Left ventricle myocardium inferior (tissue), 1 donor: ENCODE results near the gene TASOR2. TPM values are rescaled to one million over a fixed set of nuclear protein-coding genes. Genes with fewer than 3 reads are reported as not detected.

Source experiments
- DNase-seq: peaks from one replicate; pipeline ENCODE4 v3.0.0-alpha.2; 2020
- H3K27ac ChIP-seq: fragments of 200-600 bp; replicated peaks from 2 replicates; pipeline ENCODE4 v1.8.0; 2021
- H3K27me3 ChIP-seq: fragments of 200-600 bp; 2 replicates; pipeline ENCODE4 v1.8.0; 2021; ENCODE audit warnings: low read depth
- H3K36me3 ChIP-seq: fragments of 200-600 bp; 2 replicates; pipeline ENCODE4 v1.8.0; 2021
- H3K4me1 ChIP-seq: fragments of 200-600 bp; 2 replicates; pipeline ENCODE4 v1.8.0; 2021
- H3K4me3 ChIP-seq: fragments of 200-600 bp; 2 replicates; pipeline ENCODE4 v1.8.0; 2021; ENCODE audit warnings: mild to moderate bottlenecking, moderate library complexity
- H3K9me3 ChIP-seq: fragments of 200-600 bp; replicated peaks from 2 replicates; pipeline ENCODE4 v1.8.0; 2021
- intact Hi-C: fragments of 100-400 bp; cut with micrococcal nuclease; formaldehyde crosslinking; loops from one replicate; pipeline ENCODE4 v1.11.0; 2022
- long read RNA-seq: library from polyadenylated mRNA; unstranded; transcript quantifications from one replicate; pipeline ENCODE4 v2.0.0, GENCODE V29; 2021
- total RNA-seq: library from RNA; stranded (reverse); fragmentation: NEBNext Ultra II Directional; extraction: Animal tissue kit (Norgen Biotek cat#: 25700); gene quantifications from one replicate; pipeline ENCODE4 v1.2.1, GENCODE V29; 2021
- TF ChIP-seq, protein P1 (sequence below): fragments of 200-600 bp; IDR thresholded peaks from 2 replicates; pipeline ENCODE4 v1.8.0; 2021; ENCODE audit warnings: antibody characterized with exemption, mild to moderate bottlenecking, borderline replicate concordance
- donor health status: DM: no; HTN: yes; CAD: no; lungs with severe emphysema.

The TASOR2 gene, protein sequence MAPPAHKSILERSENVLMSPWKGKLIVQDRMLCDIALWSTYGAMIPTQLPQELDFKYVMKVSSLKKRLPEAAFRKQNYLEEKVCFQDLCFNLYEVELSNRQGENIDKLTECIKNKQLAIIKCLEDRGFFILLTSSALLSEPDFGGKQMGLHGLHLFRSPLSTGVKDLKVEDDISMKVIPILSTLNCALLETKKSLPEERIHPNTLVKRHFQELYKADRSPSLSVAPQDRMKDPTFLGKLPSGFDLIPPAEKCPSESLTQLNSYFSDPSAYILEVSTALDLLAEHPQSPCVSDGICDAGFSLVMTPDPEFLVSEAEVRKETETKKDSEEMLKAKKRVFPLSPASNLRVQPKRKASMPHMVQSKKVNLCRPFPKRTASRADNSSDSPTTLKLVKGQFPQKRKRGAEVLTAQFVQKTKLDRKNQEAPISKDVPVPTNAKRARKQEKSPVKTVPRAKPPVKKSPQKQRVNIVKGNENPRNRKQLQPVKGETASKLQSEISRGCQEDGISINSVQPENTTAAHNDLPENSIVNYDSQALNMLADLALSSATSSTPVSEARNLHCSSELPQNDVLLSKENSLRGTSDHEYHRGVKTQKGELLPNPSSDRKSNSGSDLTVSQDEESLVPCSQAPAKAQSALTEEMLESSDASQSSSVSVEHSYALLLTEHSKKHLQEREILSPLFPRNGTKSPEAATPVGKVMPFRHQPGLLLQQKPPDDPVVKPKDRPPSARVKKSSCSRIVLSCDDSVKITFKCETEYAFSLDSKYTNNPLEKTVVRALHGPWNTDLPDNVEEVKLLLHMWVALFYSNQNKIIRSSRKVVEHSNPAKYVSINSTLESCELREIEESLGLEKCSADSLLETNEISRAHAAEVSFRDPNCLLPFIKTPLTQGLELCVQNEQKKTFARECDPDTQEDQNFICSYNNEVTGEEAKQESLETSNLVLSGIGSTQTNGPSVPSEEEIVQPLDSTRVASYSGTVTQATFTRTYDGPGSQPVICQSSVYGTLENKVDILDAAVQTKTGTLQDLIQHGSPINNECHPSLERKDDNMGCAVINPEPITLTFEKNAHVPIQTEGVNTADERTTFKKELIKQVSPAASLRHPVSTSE (N-terminal part only)
- 39.9 TPM for total RNA-seq
- long read RNA-seq, partial matches to known transcripts, result 11 of 13 reads
- long read RNA-seq, other reads (novel, unspliced or antisense), result 2 of 13 reads

DNA sequence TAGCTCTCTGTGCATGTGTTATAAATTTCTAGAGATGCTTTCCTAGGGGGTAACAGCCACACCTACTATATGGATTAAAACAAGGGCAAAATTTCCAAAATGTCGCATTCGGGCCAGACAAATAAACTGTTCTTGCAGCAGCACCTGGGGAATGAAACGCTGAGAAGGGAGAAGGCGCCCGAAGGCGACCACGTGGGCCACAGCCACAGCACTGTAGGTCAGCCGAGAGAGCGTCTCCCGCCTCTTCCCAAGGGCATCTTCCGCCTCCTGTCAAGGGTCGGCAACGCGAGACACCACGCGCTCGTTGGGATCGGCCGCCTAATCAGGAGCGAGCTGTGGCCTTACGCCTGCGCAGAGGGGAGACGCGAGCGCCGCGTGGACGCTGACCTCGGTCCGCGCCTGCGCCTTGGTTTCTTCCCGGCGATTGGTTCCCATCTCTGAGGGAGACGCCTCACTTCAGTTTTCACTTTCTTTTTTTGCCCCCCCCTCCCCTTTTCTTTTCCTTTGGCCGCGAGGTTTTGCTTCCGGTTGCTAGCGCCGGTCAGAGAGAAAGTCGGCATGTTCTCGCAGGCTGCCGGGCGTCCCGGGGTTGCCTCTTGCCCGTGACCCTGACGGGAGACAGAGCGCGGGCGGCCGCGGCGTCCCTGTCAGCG is at the start of gene TASOR2:
Gene TASOR2, plus strand, starts transcription at position 521 of the 653 bp plus-strand sequence. CDS start 35,805 bp downstream, outside the sequence.
- peaks cover 3% of the 10 kb centered on the region for H3K27me3 ChIP-seq
- H3K4me1 ChIP-seq, result peaks cover 44% of the 10 kb centered on the region
- peak; percentile 99 for DNase-seq
- peak within 1 kb of the TSS; percentile 86 for H3K4me3 ChIP-seq
- TF ChIP-seq, protein P1, sequence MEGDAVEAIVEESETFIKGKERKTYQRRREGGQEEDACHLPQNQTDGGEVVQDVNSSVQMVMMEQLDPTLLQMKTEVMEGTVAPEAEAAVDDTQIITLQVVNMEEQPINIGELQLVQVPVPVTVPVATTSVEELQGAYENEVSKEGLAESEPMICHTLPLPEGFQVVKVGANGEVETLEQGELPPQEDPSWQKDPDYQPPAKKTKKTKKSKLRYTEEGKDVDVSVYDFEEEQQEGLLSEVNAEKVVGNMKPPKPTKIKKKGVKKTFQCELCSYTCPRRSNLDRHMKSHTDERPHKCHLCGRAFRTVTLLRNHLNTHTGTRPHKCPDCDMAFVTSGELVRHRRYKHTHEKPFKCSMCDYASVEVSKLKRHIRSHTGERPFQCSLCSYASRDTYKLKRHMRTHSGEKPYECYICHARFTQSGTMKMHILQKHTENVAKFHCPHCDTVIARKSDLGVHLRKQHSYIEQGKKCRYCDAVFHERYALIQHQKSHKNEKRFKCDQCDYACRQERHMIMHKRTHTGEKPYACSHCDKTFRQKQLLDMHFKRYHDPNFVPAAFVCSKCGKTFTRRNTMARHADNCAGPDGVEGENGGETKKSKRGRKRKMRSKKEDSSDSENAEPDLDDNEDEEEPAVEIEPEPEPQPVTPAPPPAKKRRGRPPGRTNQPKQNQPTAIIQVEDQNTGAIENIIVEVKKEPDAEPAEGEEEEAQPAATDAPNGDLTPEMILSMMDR, result no peak
- H3K27ac ChIP-seq, result peak within 1 kb of the TSS; percentile 92
- no peaks in the 10 kb centered on the region for H3K9me3 ChIP-seq
- intact Hi-C loops, result no loop called here
- H3K36me3 ChIP-seq, result no peaks in the 10 kb centered on the region

DNA sequence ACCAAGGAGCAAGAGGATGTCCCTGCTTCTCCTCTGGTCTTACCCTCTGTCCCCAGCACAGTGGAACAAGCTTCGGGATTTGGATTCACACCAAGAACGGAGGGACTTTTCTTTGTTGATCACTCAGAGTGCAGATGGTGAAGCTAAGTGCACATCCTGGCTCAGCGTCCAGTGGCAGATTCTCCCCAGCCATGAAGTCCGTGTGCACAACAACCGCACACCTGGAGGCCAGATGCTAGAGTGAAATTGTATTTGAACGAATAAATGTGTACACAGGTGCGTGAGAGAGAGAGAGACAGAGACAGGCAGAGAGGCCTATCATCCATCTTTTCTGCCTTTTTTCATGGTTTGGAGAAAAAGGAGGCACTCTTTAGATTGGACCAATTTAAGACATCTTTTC is 49.7 kb upstream of the TASOR2 start:
- no peaks in the 10 kb centered on the region for H3K27me3 ChIP-seq
- no peak overlapping the region for H3K27ac ChIP-seq
- peaks cover 17% of the 10 kb centered on the region for H3K4me1 ChIP-seq
- no peak for DNase-seq
- no peaks in the 10 kb centered on the region for H3K9me3 ChIP-seq
- intact Hi-C loops, result no loop called here
- TF ChIP-seq, protein P1, result no peak
- H3K36me3 ChIP-seq, result peaks cover 16% of the 10 kb centered on the region
- H3K4me3 ChIP-seq, result no peak overlapping the region

DNA sequence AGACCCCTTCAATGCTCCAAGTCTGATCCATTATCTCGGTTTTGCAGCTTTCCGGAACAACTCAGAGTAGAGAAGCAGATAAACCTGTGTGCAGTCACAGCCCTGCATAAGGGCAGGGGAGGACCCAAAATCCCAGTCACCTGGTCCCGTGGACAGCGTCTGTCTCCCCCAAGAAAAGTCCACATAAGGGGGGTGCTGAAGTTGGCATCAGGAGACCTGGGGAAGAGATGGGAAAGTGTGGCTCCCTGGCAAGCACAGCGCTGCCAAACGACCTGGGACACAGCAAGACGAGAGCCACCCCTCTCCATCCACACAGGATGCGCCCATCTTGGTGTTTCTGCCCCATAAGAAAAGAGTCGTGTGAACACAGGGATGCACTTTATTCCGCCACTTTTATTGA is 46.1 kb upstream of the TASOR2 start:
- intact Hi-C loops, result no loop called here
- DNase-seq, result no peak
- no peaks in the 10 kb centered on the region for H3K9me3 ChIP-seq
- H3K4me3 ChIP-seq, result no peak overlapping the region
- TF ChIP-seq, protein P1, result no peak
- peaks cover 44% of the 10 kb centered on the region for H3K36me3 ChIP-seq
- H3K4me1 ChIP-seq, result peaks cover 16% of the 10 kb centered on the region
- no peak overlapping the region for H3K27ac ChIP-seq
- H3K27me3 ChIP-seq, result no peaks in the 10 kb centered on the region

DNA sequence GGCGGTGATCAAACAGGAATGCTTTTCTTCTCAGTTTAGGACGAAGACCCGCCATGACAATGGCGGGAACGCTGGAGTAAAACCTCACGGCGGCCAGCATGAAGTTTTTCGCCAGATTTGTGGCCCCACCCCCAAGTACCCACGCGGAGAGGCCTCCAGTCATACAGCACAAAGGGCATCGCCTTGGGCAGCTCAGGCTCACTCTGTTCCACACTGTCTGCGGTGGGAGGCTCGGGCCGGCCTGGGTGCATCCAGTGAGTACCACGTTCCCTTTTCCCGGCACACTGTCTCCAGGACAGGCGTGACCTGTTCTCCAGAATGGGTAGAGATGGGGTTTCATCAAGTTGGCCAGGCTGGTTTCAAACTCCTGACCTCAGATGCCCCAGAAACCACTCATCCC is 45.6 kb upstream of the TASOR2 start:
- Histone ChIP-seq H3K4me1 (peaks cover 22% of the 10 kb centered on the region), H3K27me3 (no peaks in the 10 kb centered on the region), H3K27ac (no peak overlapping the region), H3K4me3 (no peak overlapping the region), H3K9me3 (no peaks in the 10 kb centered on the region), H3K36me3 (peaks cover 47% of the 10 kb centered on the region)
- DNase-seq, result no peak
- TF ChIP-seq, protein P1, result no peak
- intact Hi-C loops, result no loop called here

DNA sequence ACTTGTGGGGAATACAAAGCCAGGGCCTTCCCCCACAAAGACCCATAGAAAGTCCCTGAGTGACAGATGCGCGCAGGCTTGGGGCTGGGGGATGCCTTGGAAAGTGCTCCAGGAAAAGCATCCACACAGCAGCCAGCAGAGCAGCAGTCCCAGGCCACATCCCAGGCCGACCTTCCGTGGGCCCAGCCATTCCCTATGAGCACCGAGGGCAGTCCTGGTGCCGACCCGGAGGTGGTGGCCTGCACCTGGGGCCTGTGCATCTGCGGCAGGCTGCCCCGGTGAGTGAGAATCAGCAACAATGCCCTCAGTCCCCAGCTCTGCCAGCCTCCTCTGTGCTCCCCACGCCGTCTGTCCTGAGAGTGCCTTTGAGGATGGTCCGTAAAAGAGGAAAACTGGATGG is 44.6 kb upstream of the TASOR2 start:
- no peak overlapping the region for H3K27ac ChIP-seq
- H3K4me3 ChIP-seq, result no peak overlapping the region
- no peak for DNase-seq
- H3K9me3 ChIP-seq, result no peaks in the 10 kb centered on the region
- H3K36me3 ChIP-seq, result peaks cover 55% of the 10 kb centered on the region
- no peaks in the 10 kb centered on the region for H3K27me3 ChIP-seq
- TF ChIP-seq, protein P1, result no peak
- H3K4me1 ChIP-seq, result peaks cover 32% of the 10 kb centered on the region
- intact Hi-C loops, result no loop called here
